ENCODE measurements around the gene LIPH.

LIPH gene

GRCh38 chr3:185555860-185556347 lies 3.5 kb upstream of the LIPH start:
- H3K36me3 ChIP-seq: no peaks in the 10 kb centered on the region
- no peak for DNase-seq
- no peak overlapping the region for H3K4me3 ChIP-seq (ENCODE audit: low read depth, low read length)
- no peak for TF ChIP-seq CTCF (IDR thresholded peaks at IDR 0.05; ENCODE audit: low read depth, low read length)
- no peaks in the 10 kb centered on the region for H3K9me3 ChIP-seq (ENCODE audit: severe bottlenecking)
- no peak overlapping the region for H3K27ac ChIP-seq
- no peaks in the 10 kb centered on the region for H3K27me3 ChIP-seq (ENCODE audit: insufficient read depth, low read depth, severe bottlenecking)

DNA sequence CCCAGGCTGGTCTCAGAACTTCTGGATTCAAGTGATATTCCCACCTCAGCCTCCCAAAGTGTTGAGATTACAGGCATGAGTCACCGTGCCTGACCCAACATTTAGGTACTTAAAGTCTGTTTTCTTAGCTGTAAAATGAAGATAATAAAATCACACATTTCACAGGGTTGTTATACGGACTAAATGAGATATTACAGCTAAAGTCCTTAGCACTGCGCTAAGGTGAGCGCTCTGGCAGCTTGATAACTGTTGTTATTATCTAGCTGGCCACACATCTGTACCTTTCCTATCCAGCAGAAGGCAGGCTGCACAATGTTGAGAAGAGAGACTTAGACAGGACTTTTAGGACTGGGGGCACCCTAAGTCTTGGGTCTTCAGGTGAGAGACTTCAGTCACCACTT lies 2.7 kb upstream of the LIPH start:
- H3K27ac ChIP-seq: no peak overlapping the region
- no peak for TF ChIP-seq CTCF (IDR thresholded peaks at IDR 0.05; ENCODE audit: low read depth, low read length)
- H3K9me3 ChIP-seq (ENCODE audit: severe bottlenecking): no peaks in the 10 kb centered on the region
- DNase-seq: no peak
- H3K27me3 ChIP-seq (ENCODE audit: insufficient read depth, low read depth, severe bottlenecking): no peaks in the 10 kb centered on the region
- no peak overlapping the region for H3K4me3 ChIP-seq (ENCODE audit: low read depth, low read length)
- no peaks in the 10 kb centered on the region for H3K36me3 ChIP-seq

DNA sequence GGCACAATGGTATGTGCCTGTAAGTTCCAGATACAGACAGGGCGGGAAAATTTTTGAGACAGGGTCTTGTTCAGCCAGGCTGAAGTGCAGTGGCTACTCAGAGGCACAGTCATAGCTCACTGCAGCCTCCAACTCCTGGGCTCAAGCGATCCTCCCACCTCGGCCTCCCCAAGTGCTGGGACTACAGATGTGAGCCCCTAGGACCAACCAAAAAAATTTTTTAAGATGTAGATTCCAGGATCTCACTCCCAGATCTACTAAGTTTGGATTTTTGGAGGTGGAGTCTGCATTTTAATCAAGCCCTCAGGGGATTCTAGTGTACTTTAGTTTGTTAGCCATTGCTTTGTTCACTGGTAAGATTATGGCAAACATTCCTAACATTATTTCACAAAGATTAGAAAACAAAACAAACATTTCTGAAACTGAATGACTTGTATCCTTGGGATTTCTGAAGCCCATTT lies 2.7 kb downstream of the LIPH start:
- no peak for TF ChIP-seq CTCF (IDR thresholded peaks at IDR 0.05; ENCODE audit: low read depth, low read length)
- Histone ChIP-seq H3K36me3 (no peaks in the 10 kb centered on the region), H3K4me3 (ENCODE audit: low read depth, low read length) (no peak overlapping the region), H3K27me3 (ENCODE audit: insufficient read depth, low read depth, severe bottlenecking) (no peaks in the 10 kb centered on the region), H3K9me3 (ENCODE audit: severe bottlenecking) (no peaks in the 10 kb centered on the region), H3K27ac (no peak overlapping the region)
- DNase-seq: no peak

GRCh38 chr3:185549122-185549521 lies 3.3 kb downstream of the LIPH start:
- Histone ChIP-seq H3K27me3 (ENCODE audit: insufficient read depth, low read depth, severe bottlenecking) (no peaks in the 10 kb centered on the region), H3K9me3 (ENCODE audit: severe bottlenecking) (no peaks in the 10 kb centered on the region), H3K27ac (no peak overlapping the region), H3K4me3 (ENCODE audit: low read depth, low read length) (no peak overlapping the region), H3K36me3 (no peaks in the 10 kb centered on the region)
- no peak for TF ChIP-seq CTCF (IDR thresholded peaks at IDR 0.05; ENCODE audit: low read depth, low read length)
- DNase-seq: no peak

- no peaks in the 10 kb centered on the region for H3K27me3 ChIP-seq (ENCODE audit: insufficient read depth, low read depth, severe bottlenecking)
- H3K27ac ChIP-seq: no peak overlapping the region
- H3K36me3 ChIP-seq: no peaks in the 10 kb centered on the region
- TF ChIP-seq CTCF (IDR thresholded peaks at IDR 0.05; ENCODE audit: low read depth, low read length): no peak
- no peak overlapping the region for H3K4me3 ChIP-seq (ENCODE audit: low read depth, low read length)
- H3K9me3 ChIP-seq (ENCODE audit: severe bottlenecking): no peaks in the 10 kb centered on the region
- no peak for DNase-seq
Observed at GRCh38 chr3:185540695-185541094, 11.7 kb downstream of the LIPH start.

GRCh38 chr3:185539934-185540333 lies 12.5 kb downstream of the LIPH start:
- no peaks in the 10 kb centered on the region for H3K27me3 ChIP-seq (ENCODE audit: insufficient read depth, low read depth, severe bottlenecking)
- H3K4me3 ChIP-seq (ENCODE audit: low read depth, low read length): no peak overlapping the region
- no peak for TF ChIP-seq CTCF (IDR thresholded peaks at IDR 0.05; ENCODE audit: low read depth, low read length)
- H3K27ac ChIP-seq: no peak overlapping the region
- DNase-seq: no peak
- no peaks in the 10 kb centered on the region for H3K9me3 ChIP-seq (ENCODE audit: severe bottlenecking)
- no peaks in the 10 kb centered on the region for H3K36me3 ChIP-seq

Measured in WERI-Rb-1 (cell line).